DND-41 (cell line): ENCODE data around the gene HDAC4.

Source experiments
- ATAC-seq: fragments of 200-7000 bp; cut with Tn5 transposase; 3 replicates; pipeline ENCODE4 v1.9.1; 2021; ENCODE audit warnings: low read depth; ENCODE audit not compliant: insufficient read depth
- DNase-seq: peaks from one replicate; pipeline ENCODE4 v3.0.0-alpha.2; 2020
- H2AFZ ChIP-seq: 2 replicates; pipeline ENCODE4 v1.6.0; 2012; ENCODE audit warnings: low read depth, low read length
- H3K27ac ChIP-seq: 2 replicates; pipeline ENCODE4 v1.5.1; 2012; ENCODE audit warnings: low read length, inconsistent platforms
- H3K27me3 ChIP-seq: fragments of 200-600 bp; sonication (generic); 2 replicates; pipeline ENCODE4 v1.6.0; 2012; ENCODE audit warnings: low read length, mild to moderate bottlenecking, inconsistent platforms; ENCODE audit not compliant: insufficient read depth, poor library complexity
- H3K36me3 ChIP-seq: 2 replicates; pipeline ENCODE4 v1.5.1; 2012; ENCODE audit warnings: low read length, inconsistent platforms; ENCODE audit not compliant: insufficient read depth
- H3K4me1 ChIP-seq: 2 replicates; pipeline ENCODE4 v1.5.1; 2012; ENCODE audit warnings: mild to moderate bottlenecking, low read length; ENCODE audit not compliant: insufficient read depth
- H3K4me2 ChIP-seq: 2 replicates; pipeline ENCODE4 v1.6.0; 2012; ENCODE audit warnings: mild to moderate bottlenecking, moderate library complexity, low read length, inconsistent platforms; ENCODE audit not compliant: insufficient read depth
- H3K4me3 ChIP-seq, 2 experiments: fragments of 200-600 bp in 1 of 2; shearing (Covaris generic) in 1 of 2; 2 replicates each; pipeline ENCODE4 v1.5.1; 2012 to 2016; ENCODE audit warnings: inconsistent platforms in 2 of 2, low read length in 2 of 2, mild to moderate bottlenecking in 2 of 2, low read depth in 1 of 2, moderate library complexity in 1 of 2
- H3K79me2 ChIP-seq: 2 replicates; pipeline ENCODE4 v1.6.0; 2012; ENCODE audit warnings: low read length, inconsistent platforms; ENCODE audit not compliant: insufficient read depth
- H3K9ac ChIP-seq: 2 replicates; pipeline ENCODE4 v1.6.0; 2012; ENCODE audit warnings: low read depth, mild to moderate bottlenecking, inconsistent platforms, low read length, moderate library complexity
- H3K9me3 ChIP-seq: 2 replicates; pipeline ENCODE4 v1.5.1; 2012; ENCODE audit warnings: low read length, moderate library complexity, mild to moderate bottlenecking, inconsistent platforms; ENCODE audit not compliant: insufficient read depth, severe bottlenecking
- H4K20me1 ChIP-seq: 2 replicates; pipeline ENCODE4 v1.6.0; 2012; ENCODE audit warnings: low read length; ENCODE audit not compliant: insufficient read depth
- EZH2 ChIP-seq: IDR thresholded peaks from 3 replicates; pipeline ENCODE4 v1.6.1; 2012; ENCODE audit warnings: borderline replicate concordance, low read depth, mild to moderate bottlenecking, moderate library complexity, low read length, inconsistent platforms; ENCODE audit not compliant: severe bottlenecking
- TF ChIP-seq, protein P1 (sequence below): IDR thresholded peaks from 2 replicates; pipeline ENCODE4 v1.5.1; 2012; ENCODE audit warnings: borderline replicate concordance, low read length, moderate library complexity, mild to moderate bottlenecking; ENCODE audit not compliant: poor library complexity, severe bottlenecking; ENCODE audit errors: extremely low read depth

The HDAC4 gene

DNA sequence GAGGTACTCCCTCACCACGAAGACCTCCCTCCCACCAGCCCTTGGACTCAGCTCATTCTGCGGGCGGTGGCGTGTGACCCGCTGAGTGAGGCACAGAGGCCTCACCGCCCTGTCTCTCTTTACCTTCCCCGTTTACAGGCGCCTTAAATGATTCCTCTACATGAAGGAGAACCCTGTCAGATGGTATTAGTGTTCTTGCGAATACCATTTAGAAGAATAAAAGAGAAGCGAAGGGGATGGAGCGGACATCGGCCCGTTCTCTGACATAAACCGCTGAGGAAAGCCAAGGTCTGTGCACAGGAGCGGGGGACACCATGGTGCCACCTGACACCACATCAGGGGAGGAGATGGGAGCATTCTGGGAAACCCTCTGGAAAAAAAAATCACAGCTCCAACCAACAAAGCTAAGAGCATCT is 179.8 kb downstream of the HDAC4 start:
- ATAC-seq (no peak), DNase-seq (no peak)
- TF ChIP-seq, protein P1, sequence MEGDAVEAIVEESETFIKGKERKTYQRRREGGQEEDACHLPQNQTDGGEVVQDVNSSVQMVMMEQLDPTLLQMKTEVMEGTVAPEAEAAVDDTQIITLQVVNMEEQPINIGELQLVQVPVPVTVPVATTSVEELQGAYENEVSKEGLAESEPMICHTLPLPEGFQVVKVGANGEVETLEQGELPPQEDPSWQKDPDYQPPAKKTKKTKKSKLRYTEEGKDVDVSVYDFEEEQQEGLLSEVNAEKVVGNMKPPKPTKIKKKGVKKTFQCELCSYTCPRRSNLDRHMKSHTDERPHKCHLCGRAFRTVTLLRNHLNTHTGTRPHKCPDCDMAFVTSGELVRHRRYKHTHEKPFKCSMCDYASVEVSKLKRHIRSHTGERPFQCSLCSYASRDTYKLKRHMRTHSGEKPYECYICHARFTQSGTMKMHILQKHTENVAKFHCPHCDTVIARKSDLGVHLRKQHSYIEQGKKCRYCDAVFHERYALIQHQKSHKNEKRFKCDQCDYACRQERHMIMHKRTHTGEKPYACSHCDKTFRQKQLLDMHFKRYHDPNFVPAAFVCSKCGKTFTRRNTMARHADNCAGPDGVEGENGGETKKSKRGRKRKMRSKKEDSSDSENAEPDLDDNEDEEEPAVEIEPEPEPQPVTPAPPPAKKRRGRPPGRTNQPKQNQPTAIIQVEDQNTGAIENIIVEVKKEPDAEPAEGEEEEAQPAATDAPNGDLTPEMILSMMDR: no peak
- no peak for TF ChIP-seq EZH2
- Histone ChIP-seq H3K27me3 (no peaks in the 10 kb centered on the region), H3K4me2 (no peak overlapping the region), H3K36me3 (peaks cover 50% of the 10 kb centered on the region), H3K4me1 (peaks cover 38% of the 10 kb centered on the region), H3K9ac (no peak overlapping the region), H2AFZ (no peak overlapping the region), H3K79me2 (peaks cover 90% of the 10 kb centered on the region), H3K9me3 (peaks cover 4% of the 10 kb centered on the region), H3K4me3 (no peak overlapping the region), H3K27ac (no peak overlapping the region), H4K20me1 (peaks cover 84% of the 10 kb centered on the region)

DNA sequence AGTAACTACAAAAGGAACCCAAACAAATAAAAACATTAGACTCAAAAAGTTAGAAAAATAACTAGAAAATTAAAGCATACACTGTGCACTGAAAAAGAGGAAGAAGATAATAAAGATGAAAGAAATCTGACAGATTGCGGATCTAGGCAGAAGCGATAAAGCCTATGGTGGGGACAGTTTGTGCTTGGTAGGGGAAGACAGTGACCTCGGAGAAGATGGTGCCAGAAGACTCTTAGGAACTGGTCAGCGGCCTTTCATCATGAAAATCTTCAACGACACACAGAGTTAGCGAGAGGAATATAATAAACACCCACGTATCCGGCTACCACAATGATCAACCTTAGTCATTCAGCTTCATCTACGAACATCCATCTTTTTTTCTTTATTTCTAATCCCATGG is 180.5 kb downstream of the HDAC4 start:
- no peak overlapping the region for H3K27ac ChIP-seq
- no peaks in the 10 kb centered on the region for H3K27me3 ChIP-seq
- no peak overlapping the region for H3K9ac ChIP-seq
- no peak overlapping the region for H2AFZ ChIP-seq
- DNase-seq (no peak), ATAC-seq (no peak)
- H4K20me1 ChIP-seq: peaks cover 84% of the 10 kb centered on the region
- H3K9me3 ChIP-seq: peaks cover 4% of the 10 kb centered on the region
- peaks cover 49% of the 10 kb centered on the region for H3K36me3 ChIP-seq
- H3K79me2 ChIP-seq: peaks cover 90% of the 10 kb centered on the region
- no peak for TF ChIP-seq EZH2
- TF ChIP-seq, protein P1: no peak
- peaks cover 32% of the 10 kb centered on the region for H3K4me1 ChIP-seq
- no peak overlapping the region for H3K4me3 ChIP-seq
- H3K4me2 ChIP-seq: no peak overlapping the region

DNA sequence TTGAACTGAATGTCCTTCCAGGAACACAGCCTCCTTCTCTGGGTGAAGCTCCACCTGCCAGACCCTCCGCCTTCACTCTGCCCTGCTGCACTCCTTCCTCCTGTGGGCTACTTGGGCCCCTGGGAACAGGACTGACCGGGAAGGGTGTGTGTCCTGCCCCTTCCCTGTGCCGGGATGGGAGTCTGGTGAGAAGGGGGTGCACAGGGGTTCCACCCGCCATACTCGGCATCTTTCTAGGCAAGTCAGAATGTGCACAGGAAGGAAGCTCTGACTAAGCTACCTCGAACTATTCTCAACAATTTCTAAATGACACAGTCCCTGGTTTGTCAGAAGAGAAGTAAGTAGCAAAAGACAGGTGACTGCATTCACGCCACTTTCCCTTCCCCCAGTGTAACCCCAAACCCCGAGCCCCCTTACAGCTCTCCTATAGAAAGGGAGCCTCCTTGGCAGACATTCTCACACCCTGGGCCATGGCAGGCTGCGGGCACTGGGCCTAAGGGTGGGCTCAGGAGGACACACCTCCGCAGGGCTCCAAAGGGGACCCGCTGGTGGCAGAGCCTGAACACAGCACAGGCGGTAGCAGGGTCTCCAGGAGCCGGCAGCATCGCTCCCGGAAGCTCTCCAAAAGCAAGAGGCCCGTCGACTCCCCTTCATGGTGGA is 184.1 kb downstream of the HDAC4 start:
- Histone ChIP-seq H2AFZ (no peak overlapping the region), H3K27me3 (no peaks in the 10 kb centered on the region), H3K79me2 (peaks cover 90% of the 10 kb centered on the region), H4K20me1 (peaks cover 84% of the 10 kb centered on the region), H3K36me3 (peaks cover 55% of the 10 kb centered on the region), H3K4me1 (peaks cover 18% of the 10 kb centered on the region), H3K27ac (peak overlapping the region; percentile 24; the same call in 1 of the 2 replicates), H3K9ac (no peak overlapping the region), H3K4me2 (no peak overlapping the region), H3K4me3 (no peak overlapping the region), H3K9me3 (peaks cover 4% of the 10 kb centered on the region)
- peak; percentile 17; the same call in 2 of the 3 replicates for ATAC-seq
- TF ChIP-seq, protein P1: no peak
- TF ChIP-seq EZH2: no peak
- no peak for DNase-seq
